Measurements from ENCODE around the gene FNDC5.

DNA sequence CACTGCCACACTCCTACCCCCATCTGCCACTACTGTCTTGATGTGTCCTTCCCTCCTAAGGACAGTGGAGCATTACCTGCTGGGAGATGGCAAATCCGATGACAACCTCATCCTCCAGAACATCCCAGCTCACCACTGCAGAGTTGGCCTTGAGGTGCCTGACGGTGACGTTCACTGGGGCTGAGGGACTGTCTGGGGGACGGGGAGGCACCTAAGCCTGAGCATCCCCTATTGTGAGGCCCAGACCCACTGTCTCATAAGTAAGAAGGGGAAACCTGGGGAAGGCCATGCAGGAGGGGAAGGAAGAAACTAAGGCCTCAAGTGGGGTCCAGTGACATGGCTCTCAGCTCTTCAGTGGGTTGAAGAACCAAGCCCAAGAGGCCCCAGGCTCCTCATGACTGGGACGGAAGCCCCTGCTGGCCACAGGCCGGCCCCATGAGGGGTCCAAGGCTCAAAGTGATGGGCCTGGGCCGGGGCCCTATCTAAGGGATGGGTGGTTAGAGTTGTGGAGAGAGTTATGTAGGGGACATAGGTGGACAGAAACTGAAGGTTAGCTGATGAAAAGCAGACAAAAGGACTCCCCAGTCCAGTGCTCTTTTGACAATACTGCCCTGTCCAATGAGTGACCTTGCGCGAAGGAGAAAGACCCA lies 1.8 kb downstream of the FNDC5 start:
- TF ChIP-seq CTCF (conservative IDR thresholded peaks at IDR 0.05; ENCODE audit: low read length) (no peak), EZH2phosphoT487 (IDR thresholded peaks at IDR 0.05; ENCODE audit: borderline replicate concordance) (no peak)

Measured in Loucy (cell line).